Activated CD4-positive, alpha-beta T cell treated with anti-CD3 and anti-CD28 coated beads for 24 hours (primary cell): ENCODE results near the gene DGCR6L.
"Not testable (repeated sequence)": the region's sequence is repeated elsewhere in the genome, so short reads cannot be mapped to it uniquely, and the experiment has no call there.

Source experiments
- DNase-seq, 2 donors: peaks; one replicate each; pipeline ENCODE4 v3.0.0-alpha.2; 2020; ENCODE audit warnings: low read depth in 2 of 2

DGCR6L gene

DNA sequence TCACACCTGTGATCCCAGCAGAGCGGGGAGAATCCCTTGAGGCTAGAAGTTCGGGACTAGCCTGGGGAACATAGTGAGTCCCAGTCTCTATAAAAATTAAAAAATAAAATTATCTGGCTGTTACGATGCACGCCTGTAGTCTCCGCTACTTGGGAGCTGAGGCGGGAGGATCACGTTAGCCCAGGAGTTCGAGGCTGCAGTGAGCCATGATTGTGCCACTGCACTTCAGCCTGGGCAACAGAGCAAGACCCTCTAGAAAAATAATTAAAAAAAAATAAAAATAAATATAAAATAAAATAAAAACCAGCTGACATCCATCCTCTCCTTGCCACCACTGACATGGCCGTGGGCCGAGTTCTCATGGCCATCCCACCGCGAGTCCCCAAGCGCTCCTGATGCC is 44.0 kb downstream of the DGCR6L start:
- DNase-seq: no peak

DNA sequence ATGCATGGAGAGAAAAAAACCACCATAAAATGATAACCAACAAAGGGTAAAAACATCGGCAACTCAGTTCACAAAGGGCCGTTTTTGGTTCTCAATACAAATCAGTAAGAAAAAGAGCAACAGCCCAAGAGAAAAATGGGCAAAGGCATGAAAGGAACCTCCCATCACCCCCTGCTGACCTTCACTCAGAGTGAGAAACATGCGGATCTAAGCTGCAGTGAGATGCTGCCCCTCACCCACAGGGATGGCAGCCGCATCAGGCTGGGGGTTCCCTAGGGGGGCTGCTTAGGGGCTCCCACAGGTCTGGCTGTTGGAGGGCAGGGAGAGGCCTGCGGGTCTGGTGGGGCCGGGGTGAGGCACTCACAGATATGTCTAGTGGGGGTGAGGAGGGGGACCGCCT is 44.5 kb downstream of the DGCR6L start:
- DNase-seq: not testable (repeated sequence)

- DNase-seq: not testable (repeated sequence)
Measured at GRCh38 chr22:20274374-20274773, 45.5 kb downstream of the DGCR6L start.

DNA sequence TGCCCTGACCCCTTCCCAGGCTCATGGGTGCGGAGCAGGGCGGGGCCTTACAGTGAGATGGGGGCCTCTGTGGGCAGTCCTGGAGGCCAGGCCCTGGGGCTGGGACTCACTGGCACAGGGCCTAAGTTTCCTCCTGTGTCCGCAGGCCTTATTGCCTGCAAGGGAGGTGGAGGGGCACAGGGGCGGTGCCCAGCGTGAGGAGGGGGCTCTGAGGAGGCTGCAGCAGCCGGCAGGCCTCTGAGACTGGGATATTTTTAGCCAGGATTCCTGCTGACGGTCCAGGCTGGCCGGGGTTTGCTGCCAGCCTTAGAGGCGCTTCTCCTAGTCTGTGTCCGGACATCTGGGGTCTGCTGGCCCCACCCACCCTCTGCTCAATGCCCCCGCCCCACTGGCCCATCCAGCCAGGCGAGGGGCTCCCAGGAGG is 46.1 kb downstream of the DGCR6L start:
- no peak for DNase-seq

- no peak for DNase-seq
Measured at GRCh38 chr22:20272700-20273099, 47.2 kb downstream of the DGCR6L start.

DNA sequence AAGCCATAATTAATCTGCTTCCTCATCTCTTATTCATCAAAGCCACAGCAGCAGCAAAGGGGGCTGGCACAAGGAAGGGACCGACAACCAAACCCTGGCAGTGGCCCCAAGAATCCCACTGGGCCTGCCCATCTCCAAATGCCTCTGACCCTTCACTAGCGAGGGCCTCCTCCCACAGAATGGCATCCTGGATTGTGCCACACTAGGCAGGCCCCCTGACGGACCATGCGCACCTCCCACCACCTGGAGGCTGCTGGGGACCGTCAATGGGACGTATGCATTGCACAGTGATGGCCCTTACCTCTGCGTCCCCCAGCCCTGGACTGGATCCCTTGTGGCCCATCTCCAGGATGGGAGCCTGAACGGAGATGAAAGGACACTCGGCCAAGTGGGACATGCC is 47.7 kb downstream of the DGCR6L start:
- no peak for DNase-seq

GRCh38 chr22:20271114-20271994 is 48.5 kb downstream of the DGCR6L start:
- no peak for DNase-seq

GRCh38 chr22:20270190-20271113 is 49.4 kb downstream of the DGCR6L start:
- not testable (repeated sequence) for DNase-seq

DNA sequence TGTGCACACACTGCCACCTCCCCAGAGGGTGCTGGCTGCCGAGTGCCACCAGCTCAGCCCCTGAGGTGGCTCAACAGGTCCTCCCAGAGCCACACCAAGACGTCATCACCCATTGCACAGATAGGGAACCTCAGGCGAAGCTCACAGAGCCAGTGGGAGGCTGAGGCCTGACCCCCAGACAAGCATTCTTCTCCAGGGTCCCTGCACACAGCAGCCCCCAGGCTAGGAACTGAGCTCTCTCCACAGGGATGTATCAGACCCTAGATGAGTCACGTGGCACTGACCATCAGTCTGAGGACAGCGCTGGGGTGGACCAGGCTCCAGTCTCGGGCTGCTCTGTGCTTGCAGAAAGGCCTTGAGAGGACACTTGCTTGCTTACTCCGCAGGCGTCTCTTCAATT is 50.2 kb downstream of the DGCR6L start:
- DNase-seq: not testable (repeated sequence)

DNA sequence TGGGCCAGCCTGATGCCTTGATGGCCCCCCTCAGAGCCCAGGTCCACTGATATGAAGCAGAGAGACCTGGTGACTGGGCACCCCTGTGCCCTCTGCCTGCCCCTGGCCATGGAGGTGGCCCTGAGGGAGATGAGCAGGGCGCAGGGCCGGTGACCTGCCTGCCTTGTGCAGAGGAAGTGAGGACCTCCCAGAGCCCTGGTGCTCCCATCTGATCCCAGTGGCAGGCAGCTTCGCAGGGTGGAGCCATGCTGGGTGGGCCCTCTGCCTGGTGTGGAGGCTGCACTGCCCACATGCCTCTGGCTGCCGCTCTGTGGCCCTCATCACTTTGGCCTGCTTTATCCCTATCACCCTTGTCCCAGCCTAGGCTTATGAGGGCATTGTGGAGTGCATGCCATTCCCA is 50.7 kb downstream of the DGCR6L start:
- DNase-seq: not testable (repeated sequence)

DNA sequence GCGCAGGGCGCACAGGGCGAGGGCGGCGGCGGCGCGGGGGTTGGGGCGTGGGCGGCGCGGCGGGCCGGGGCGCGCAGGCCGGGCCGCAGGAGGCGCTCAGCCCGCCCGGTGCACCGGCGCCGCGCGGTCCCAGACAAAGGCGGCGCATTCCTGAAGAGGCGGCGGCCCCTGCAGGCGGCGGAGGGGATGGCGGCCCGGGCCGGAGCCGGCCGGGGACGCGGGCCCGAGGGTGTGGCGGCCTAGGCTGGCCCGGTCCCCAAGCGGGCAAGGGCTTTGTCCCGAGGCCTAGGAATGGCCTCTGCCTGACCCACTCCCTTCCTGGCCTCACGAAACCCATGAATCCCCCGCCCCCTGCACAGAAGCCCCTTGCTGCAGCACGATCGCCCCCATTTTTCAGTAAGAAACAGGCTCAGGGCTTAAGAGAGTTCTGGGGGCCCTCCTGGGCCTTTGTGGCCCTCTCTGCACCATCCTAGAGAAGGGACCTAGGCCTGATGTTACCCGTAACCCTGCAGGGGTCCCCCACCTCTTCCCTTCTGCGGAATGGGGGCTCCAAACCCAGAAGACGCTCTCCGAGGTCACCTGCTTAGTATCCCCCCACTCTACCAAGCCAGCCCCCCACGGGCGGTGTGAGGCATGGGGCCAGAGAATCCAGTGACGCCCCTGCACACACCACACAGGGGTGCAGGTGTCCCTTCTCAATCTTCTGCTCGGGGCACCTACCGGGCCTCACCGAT is 51.4 kb downstream of the DGCR6L start, which contains the start of gene RTN4R:
RTN4R (minus strand) TSS at position 40 of the 734 bp plus-strand sequence. CDS start 226 bp downstream, outside the sequence.
- peak; percentile 22 to 35 for DNase-seq

DNA sequence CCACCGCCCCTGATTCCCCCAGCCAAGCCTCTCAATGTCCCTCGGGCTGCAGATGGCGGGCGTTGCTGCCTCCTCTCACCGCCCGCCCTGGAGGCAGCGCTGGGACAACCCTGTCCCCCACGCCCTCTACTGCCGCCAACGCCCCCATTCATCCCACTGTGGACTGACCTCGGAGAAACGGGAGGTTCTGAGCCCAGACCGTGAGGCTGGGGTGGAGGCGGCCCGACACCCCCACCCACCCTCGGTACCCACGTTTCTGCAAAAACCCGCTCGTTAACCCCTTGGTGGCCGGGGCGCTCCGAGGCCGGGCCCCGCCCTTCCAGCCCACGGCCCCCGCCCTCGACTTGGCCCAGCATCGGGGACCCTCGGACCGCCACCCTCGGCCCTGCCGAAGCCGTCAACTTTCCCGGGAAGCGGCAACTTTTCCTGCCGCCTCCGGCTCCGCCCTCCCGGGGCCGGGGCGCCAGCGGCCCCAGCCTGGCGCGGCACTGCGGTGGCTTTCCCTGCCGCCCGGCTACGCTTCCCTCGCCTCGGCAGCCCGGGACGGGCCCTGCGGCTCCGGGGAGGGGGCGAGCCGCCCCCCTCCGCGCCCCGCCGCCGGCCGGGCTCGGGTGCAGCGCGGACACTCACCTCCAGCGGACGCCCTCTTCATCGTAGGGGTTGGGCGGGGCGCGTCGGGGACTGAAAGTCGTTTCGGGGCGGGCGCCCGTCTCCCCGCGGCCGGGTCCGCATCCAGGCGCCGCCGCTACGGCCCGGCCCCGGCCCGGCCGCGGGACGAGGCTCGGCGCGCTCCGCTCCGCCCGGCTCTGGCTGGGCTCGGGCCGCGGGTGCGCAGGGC is 52.2 kb downstream of the DGCR6L start:
- no peak for DNase-seq

DNA sequence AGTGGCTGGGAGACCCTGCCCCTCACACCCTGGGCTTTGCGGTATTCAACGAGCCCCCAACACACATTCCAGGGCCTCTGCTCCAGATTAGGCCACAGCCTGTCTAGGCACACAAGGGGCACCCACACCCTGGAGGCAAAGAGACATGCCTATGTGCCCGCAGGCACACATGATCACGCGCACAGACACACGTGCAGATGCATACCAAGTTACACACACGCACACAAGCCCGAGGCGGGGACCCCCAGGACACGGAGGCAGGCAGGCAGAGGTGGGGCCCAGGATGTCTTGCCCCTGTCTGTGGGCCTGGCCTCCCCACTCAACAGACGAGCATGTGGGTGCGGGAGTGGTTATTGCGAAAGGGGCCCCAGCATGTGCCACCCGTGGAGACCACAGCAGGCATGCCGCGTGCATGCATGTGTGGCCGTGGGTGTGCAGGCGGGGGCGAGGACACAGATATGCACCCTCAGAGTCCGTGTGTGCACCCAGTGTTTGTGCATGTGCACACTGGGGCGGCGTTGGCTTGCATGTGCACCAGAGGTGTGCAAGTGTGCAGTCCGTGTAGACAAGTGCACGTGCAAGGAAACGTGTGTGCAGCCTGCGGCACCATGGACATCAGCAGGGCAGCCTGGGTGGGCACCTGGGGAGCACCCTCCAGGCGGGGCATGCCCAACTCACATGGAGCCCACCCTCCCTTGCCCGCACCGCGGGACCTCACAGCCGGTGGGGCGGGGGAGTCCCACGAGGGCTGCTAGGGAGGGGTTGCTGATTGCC is 53.0 kb downstream of the DGCR6L start:
- DNase-seq: not testable (repeated sequence)

DNA sequence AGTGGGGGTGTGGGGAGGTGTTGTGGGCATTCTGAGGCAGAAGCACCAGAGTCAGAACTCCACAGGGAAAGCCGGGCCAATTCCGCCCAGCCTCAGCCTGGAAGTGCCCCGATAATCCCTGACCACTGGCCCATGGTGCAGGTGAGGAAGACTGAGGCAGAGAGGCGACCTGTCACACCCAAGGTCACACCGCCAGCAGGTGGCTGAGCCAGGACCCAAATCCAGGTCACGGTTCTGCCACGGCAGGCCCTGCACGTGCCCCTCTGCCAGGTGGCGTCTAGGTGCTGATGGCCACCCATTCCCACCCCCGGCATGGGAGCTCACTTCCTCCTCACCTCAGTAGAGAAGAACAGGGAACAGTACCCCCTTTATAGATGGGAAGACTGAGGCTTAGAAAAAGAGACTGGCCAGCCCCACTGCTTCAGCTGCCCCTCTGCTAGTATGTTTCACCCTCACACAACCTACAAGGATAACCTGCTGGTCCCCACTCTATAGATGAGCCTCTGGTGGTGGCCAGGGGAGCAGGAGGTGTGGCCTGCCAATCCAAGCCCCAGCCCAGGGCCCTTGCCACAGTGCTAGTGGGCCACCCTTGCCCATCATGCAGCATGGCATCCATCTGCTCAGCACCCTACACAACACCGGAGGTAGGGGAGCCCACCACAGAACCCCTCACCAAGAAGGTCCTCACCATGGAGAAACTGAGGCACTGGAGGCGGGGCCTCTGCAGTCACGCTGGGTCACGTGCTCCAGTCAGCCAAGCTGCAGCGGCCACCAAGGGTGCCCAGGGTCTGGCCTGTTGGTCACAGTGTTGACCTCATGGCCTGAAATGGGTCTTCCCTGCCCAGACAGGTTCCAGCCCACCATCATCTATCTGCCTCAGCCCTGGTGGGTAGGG is 53.8 kb downstream of the DGCR6L start:
- not testable (repeated sequence) for DNase-seq

DNA sequence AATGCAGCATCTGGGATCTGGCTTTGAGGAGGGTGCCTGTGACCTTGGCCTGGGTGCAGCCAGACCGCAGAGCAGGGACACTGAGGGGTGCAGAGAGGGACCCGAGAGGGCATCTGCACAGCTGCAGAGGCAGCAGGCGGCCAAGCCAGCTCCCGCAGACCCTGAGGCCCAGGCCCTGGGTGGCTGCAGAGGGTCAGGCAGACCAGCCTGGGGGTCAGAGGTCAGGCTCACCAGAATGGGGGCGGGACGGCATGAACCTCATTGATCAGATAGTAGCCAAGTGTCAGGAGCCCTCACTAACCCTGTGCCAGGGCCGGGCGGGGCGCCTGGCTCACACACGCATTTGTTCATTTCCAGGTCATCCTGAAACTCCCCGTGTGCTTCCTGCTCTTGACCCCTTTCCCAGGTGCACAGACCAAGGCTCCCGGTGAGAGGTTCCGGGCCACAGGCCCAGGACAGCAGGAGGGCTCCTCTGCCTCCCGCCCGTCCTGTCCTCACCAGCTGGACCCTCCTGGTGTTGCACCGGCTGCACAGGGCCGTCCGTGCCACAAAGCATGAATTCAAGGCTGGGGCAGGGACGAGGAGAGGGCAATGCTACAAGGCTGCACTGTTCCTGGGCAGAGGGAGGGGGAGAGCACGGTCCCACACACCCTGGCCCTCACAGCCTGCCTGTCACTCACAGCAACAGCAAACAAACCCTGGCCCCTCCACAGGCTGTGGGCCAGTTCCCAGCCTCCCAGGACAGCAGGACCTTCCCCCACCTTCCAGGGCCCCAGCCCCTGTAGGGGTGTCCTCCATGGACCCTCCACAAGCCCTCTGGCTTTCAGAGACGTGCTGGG is 55.0 kb downstream of the DGCR6L start:
- no peak for DNase-seq
